HepG2 (cell line): Measurements from ENCODE around the gene OASL. TPM values are rescaled to one million over a fixed set of nuclear protein-coding genes. Genes with fewer than 3 reads are reported as not detected.

Experiments
- AKAP8 ChIP-seq: sonication (generic); formaldehyde crosslinking; IDR thresholded peaks from 2 replicates; pipeline ENCODE4 v1.5.1; 2020; ENCODE audit warnings: mild to moderate bottlenecking, missing genetic modification reagents
- BCLAF1 ChIP-seq: fragments of 450-650 bp; IDR thresholded peaks from 2 replicates; pipeline ENCODE4 v1.6.1; 2017; ENCODE audit warnings: mild to moderate bottlenecking
- CBFB ChIP-seq: sonication (generic); formaldehyde crosslinking; IDR thresholded peaks from 2 replicates; pipeline ENCODE4 v1.4.0; 2020; ENCODE audit warnings: missing genetic modification reagents
- HOXA3 ChIP-seq: sonication (generic); formaldehyde crosslinking; IDR thresholded peaks from 2 replicates; pipeline ENCODE4 v1.5.0; 2020; ENCODE audit warnings: missing genetic modification reagents
- MYNN ChIP-seq: sonication (generic); formaldehyde crosslinking; IDR thresholded peaks from 2 replicates; pipeline ENCODE4 v1.4.0; 2020; ENCODE audit warnings: mild to moderate bottlenecking, low read depth, missing genetic modification reagents
- RORA ChIP-seq: sonication (generic); formaldehyde crosslinking; IDR thresholded peaks from 2 replicates; pipeline ENCODE4 v1.5.0; 2020; ENCODE audit warnings: mild to moderate bottlenecking, missing genetic modification reagents, moderate library complexity
- SMYD3 ChIP-seq: sonication (generic); formaldehyde crosslinking; IDR thresholded peaks from 2 replicates; pipeline ENCODE4 v1.8.1; 2023; ENCODE audit warnings: mild to moderate bottlenecking, missing genetic modification reagents
- U2AF2 ChIP-seq: fragments of 200-400 bp; formaldehyde crosslinking; IDR thresholded peaks from 2 replicates; pipeline ENCODE4 v1.6.1; 2017; ENCODE audit warnings: low read depth, mild to moderate bottlenecking, low read length
- XRCC5 ChIP-seq: fragments of 200-400 bp; formaldehyde crosslinking; optimal IDR thresholded peaks from 2 replicates; pipeline ENCODE3; 2017; ENCODE audit warnings: mild to moderate bottlenecking, low read length
- YEATS4 ChIP-seq: sonication (generic); formaldehyde crosslinking; IDR thresholded peaks from 2 replicates; pipeline ENCODE4 v1.4.0; 2020; ENCODE audit warnings: missing genetic modification reagents, borderline replicate concordance
- ZC3H13 ChIP-seq: sonication (generic); formaldehyde crosslinking; IDR thresholded peaks from 2 replicates; pipeline ENCODE4 v1.8.1; 2023; ENCODE audit warnings: mild to moderate bottlenecking, missing genetic modification reagents, moderate library complexity
- ZFP41 ChIP-seq: sonication (generic); formaldehyde crosslinking; IDR thresholded peaks from 2 replicates; pipeline ENCODE4 v1.4.0; 2020; ENCODE audit warnings: mild to moderate bottlenecking, missing genetic modification reagents, borderline replicate concordance
- ZMYM3 ChIP-seq: sonication (generic); formaldehyde crosslinking; IDR thresholded peaks from 2 replicates; pipeline ENCODE4 v1.5.1; 2020; ENCODE audit warnings: mild to moderate bottlenecking, missing genetic modification reagents
- ZNF446 ChIP-seq: sonication (generic); formaldehyde crosslinking; IDR thresholded peaks from 2 replicates; pipeline ENCODE4 v1.5.0; 2020; ENCODE audit warnings: mild to moderate bottlenecking, missing genetic modification reagents
- ZNF530 ChIP-seq: sonication (generic); formaldehyde crosslinking; IDR thresholded peaks from 2 replicates; pipeline ENCODE4 v1.5.0; 2020; ENCODE audit warnings: low read depth, mild to moderate bottlenecking, missing genetic modification reagents
- ZNF710 ChIP-seq: sonication (generic); formaldehyde crosslinking; IDR thresholded peaks from 2 replicates; pipeline ENCODE4 v1.5.0; 2020; ENCODE audit warnings: mild to moderate bottlenecking, missing genetic modification reagents, borderline replicate concordance
- polyA plus RNA-seq, 8 experiments: library from polyadenylated mRNA; depleted of rRNA in 3 of 8; stranded (reverse) in 7 of 8; unstranded in 1 of 8; fragments of >200 nt; fragmentation: Illumina TruSeq in 4 of 8; extraction: Trizol in 4 of 8; gene quantifications; 2 replicates each; pipeline versions ENCODE4 v1.2.1 to v1.2.3, GENCODE V29; 2011 to 2016; ENCODE audit warnings: low read depth in 4 of 8, missing spikeins in 1 of 8, mixed read lengths in 1 of 8; ENCODE audit not compliant: insufficient read depth in 1 of 8
- total RNA-seq, 5 experiments: library from RNA; depleted of rRNA; stranded (reverse); fragments of >200 nt; fragmentation: Illumina TruSeq; extraction: Trizol; gene quantifications; 2 replicates each; pipeline ENCODE4 v1.2.3, GENCODE V29; 2016; ENCODE audit warnings: low read depth in 1 of 5
- TF ChIP-seq, protein P1 (sequence below): sonication (generic); formaldehyde crosslinking; IDR thresholded peaks from 2 replicates; pipeline ENCODE4 v1.4.0; 2020; ENCODE audit warnings: low read depth, mild to moderate bottlenecking, missing genetic modification reagents
- TF ChIP-seq, protein P2 (sequence below): sonication (generic); formaldehyde crosslinking; IDR thresholded peaks from 2 replicates; pipeline ENCODE4 v1.9.0; 2021; ENCODE audit warnings: missing genetic modification reagents, borderline replicate concordance
- TF ChIP-seq, protein P3 (sequence below): fragments of 450-650 bp; IDR thresholded peaks from 2 replicates; pipeline ENCODE4 v1.6.1; 2016

OASL gene
- total and polyA plus RNA-seq, 2 of the 13 experiments (the other 11 are each of a cell fraction or from before 2014, with no cell fraction given): 0.11 to 0.22 TPM

- TF ChIP-seq SMYD3 (CRISPR knock-in tag) (no peak), ZNF446 (CRISPR knock-in tag) (no peak), XRCC5 (no peak), ZFP41 (CRISPR knock-in tag) (no peak), HOXA3 (CRISPR knock-in tag) (no peak; the same call in 1 of the 2 replicates), BCLAF1 (no peak), AKAP8 (CRISPR knock-in tag) (no peak), CBFB (no peak), RORA (CRISPR knock-in tag) (no peak), ZNF710 (CRISPR knock-in tag) (peak; percentile 26; the same call in 1 of the 2 replicates), MYNN (CRISPR knock-in tag) (no peak), ZMYM3 (peak; percentile 49; the same call in 1 of the 2 replicates), YEATS4 (CRISPR knock-in tag) (peak; percentile 31; the same call in 1 of the 2 replicates), ZNF530 (CRISPR knock-in tag) (no peak), ZC3H13 (no peak), U2AF2 (no peak)
- TF ChIP-seq, protein P1, sequence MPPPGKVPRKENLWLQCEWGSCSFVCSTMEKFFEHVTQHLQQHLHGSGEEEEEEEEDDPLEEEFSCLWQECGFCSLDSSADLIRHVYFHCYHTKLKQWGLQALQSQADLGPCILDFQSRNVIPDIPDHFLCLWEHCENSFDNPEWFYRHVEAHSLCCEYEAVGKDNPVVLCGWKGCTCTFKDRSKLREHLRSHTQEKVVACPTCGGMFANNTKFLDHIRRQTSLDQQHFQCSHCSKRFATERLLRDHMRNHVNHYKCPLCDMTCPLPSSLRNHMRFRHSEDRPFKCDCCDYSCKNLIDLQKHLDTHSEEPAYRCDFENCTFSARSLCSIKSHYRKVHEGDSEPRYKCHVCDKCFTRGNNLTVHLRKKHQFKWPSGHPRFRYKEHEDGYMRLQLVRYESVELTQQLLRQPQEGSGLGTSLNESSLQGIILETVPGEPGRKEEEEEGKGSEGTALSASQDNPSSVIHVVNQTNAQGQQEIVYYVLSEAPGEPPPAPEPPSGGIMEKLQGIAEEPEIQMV: no peak
- TF ChIP-seq, protein P2, sequence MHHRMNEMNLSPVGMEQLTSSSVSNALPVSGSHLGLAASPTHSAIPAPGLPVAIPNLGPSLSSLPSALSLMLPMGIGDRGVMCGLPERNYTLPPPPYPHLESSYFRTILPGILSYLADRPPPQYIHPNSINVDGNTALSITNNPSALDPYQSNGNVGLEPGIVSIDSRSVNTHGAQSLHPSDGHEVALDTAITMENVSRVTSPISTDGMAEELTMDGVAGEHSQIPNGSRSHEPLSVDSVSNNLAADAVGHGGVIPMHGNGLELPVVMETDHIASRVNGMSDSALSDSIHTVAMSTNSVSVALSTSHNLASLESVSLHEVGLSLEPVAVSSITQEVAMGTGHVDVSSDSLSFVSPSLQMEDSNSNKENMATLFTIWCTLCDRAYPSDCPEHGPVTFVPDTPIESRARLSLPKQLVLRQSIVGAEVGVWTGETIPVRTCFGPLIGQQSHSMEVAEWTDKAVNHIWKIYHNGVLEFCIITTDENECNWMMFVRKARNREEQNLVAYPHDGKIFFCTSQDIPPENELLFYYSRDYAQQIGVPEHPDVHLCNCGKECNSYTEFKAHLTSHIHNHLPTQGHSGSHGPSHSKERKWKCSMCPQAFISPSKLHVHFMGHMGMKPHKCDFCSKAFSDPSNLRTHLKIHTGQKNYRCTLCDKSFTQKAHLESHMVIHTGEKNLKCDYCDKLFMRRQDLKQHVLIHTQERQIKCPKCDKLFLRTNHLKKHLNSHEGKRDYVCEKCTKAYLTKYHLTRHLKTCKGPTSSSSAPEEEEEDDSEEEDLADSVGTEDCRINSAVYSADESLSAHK (CRISPR knock-in tag): no peak
- TF ChIP-seq, protein P3, sequence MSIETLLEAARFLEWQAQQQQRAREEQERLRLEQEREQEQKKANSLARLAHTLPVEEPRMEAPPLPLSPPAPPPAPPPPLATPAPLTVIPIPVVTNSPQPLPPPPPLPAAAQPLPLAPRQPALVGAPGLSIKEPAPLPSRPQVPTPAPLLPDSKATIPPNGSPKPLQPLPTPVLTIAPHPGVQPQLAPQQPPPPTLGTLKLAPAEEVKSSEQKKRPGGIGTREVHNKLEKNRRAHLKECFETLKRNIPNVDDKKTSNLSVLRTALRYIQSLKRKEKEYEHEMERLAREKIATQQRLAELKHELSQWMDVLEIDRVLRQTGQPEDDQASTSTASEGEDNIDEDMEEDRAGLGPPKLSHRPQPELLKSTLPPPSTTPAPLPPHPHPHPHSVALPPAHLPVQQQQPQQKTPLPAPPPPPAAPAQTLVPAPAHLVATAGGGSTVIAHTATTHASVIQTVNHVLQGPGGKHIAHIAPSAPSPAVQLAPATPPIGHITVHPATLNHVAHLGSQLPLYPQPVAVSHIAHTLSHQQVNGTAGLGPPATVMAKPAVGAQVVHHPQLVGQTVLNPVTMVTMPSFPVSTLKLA: no peak
These were observed 21.3 kb upstream of the OASL start (continued) for GRCh38 chr12:121060149-121061001.
